WTC11 (cell line): ENCODE results near the gene TIAM2. TPM values are rescaled to one million over a fixed set of nuclear protein-coding genes. Genes with fewer than 3 reads are reported as not detected.

ENCODE experiments used
- ATAC-seq: fragments of 200-7000 bp; cut with Tn5 transposase; 2 replicates; pipeline ENCODE4 v1.10.0; 2021; ENCODE audit warnings: mild to moderate bottlenecking, moderate library complexity
- CTCF ChIA-PET: fragments of 300-600 bp; sonication (Branson Sonifier 250); formaldehyde crosslinking; loops from one replicate; lab custom pipeline; 2021; ENCODE audit warnings: antibody characterized with exemption; lab: Charles Lee
- POLR2A ChIA-PET: fragments of 350-600 bp; sonication (Branson Sonifier 250); formaldehyde crosslinking; loops from one replicate; lab custom pipeline; 2021; ENCODE audit warnings: antibody characterized with exemption; lab: Charles Lee
- DNase-seq: peaks from one replicate; pipeline ENCODE4 v3.0.0; 2021; ENCODE audit warnings: low spot score
- H3K27ac Mint-ChIP-seq: 2 replicates; pipeline ENCODE4 v1.8.0; 2021; ENCODE audit warnings: mixed read lengths
- H3K27me3 Mint-ChIP-seq: 2 replicates; pipeline ENCODE4 v1.8.0; 2021; ENCODE audit warnings: low read depth, mild to moderate bottlenecking, moderate library complexity, mixed read lengths
- H3K36me3 Mint-ChIP-seq: 2 replicates; pipeline ENCODE4 v1.8.0; 2021; ENCODE audit warnings: mixed read lengths
- H3K4me1 Mint-ChIP-seq: 2 replicates; pipeline ENCODE4 v1.8.0; 2022; ENCODE audit warnings: mixed read lengths
- H3K4me3 Mint-ChIP-seq: 2 replicates; pipeline ENCODE4 v1.8.0; 2021; ENCODE audit warnings: mild to moderate bottlenecking, moderate library complexity, mixed read lengths
- H3K9me3 Mint-ChIP-seq: 2 replicates; pipeline ENCODE4 v1.8.0; 2021; ENCODE audit warnings: mixed read lengths
- ATF1 ChIP-seq: sonication (generic); formaldehyde crosslinking; IDR thresholded peaks from 2 replicates; pipeline ENCODE4 v1.8.1; 2023; ENCODE audit warnings: mild to moderate bottlenecking, moderate library complexity, missing genetic modification reagents
- CBFB ChIP-seq: sonication (generic); formaldehyde crosslinking; IDR thresholded peaks from 2 replicates; pipeline ENCODE4 v1.8.1; 2022; ENCODE audit warnings: mild to moderate bottlenecking, low read depth, missing genetic modification reagents
- ELF4 ChIP-seq: sonication (generic); formaldehyde crosslinking; IDR thresholded peaks from 2 replicates; pipeline ENCODE4 v1.8.1; 2022; ENCODE audit warnings: low read depth, mild to moderate bottlenecking, moderate library complexity, missing genetic modification reagents
- FOXK1 ChIP-seq: sonication (generic); formaldehyde crosslinking; IDR thresholded peaks from 2 replicates; pipeline ENCODE4 v1.8.0; 2022; ENCODE audit warnings: mild to moderate bottlenecking, moderate library complexity, missing genetic modification reagents
- GABPB1 ChIP-seq: sonication (generic); formaldehyde crosslinking; IDR thresholded peaks from 2 replicates; pipeline ENCODE4 v1.8.1; 2023; ENCODE audit warnings: mild to moderate bottlenecking, missing genetic modification reagents
- MXD4 ChIP-seq: fragments of 250-450 bp; sonication (Bioruptor Pico); IDR thresholded peaks from 2 replicates; pipeline ENCODE4 v1.8.0; 2021; ENCODE audit warnings: mild to moderate bottlenecking, moderate library complexity, borderline replicate concordance
- NFYB ChIP-seq: sonication (generic); formaldehyde crosslinking; conservative IDR thresholded peaks from 2 replicates; pipeline ENCODE4 v1.8.0; 2022; ENCODE audit warnings: low read depth, missing genetic modification reagents
- OVOL2 ChIP-seq: fragments of 250-450 bp; sonication (Bioruptor Pico); IDR thresholded peaks from 2 replicates; pipeline ENCODE4 v1.9.0; 2021; ENCODE audit warnings: mild to moderate bottlenecking, borderline replicate concordance
- SOX15 ChIP-seq: fragments of 250-450 bp; sonication (Bioruptor Pico); IDR thresholded peaks from 2 replicates; pipeline ENCODE4 v1.9.0; 2021; ENCODE audit warnings: mild to moderate bottlenecking
- TEAD1 ChIP-seq: sonication (generic); formaldehyde crosslinking; IDR thresholded peaks from 2 replicates; pipeline ENCODE4 v1.8.0; 2022; ENCODE audit warnings: mild to moderate bottlenecking, missing genetic modification reagents
- TP53 ChIP-seq: sonication (generic); formaldehyde crosslinking; IDR thresholded peaks from 2 replicates; pipeline ENCODE4 v1.8.1; 2023; ENCODE audit warnings: mild to moderate bottlenecking, missing genetic modification reagents
- ZNF219 ChIP-seq: sonication (generic); formaldehyde crosslinking; IDR thresholded peaks from 2 replicates; pipeline ENCODE4 v1.8.0; 2023; ENCODE audit warnings: missing genetic modification reagents, mild to moderate bottlenecking, borderline replicate concordance
- ZNF396 ChIP-seq: fragments of 250-450 bp; sonication (Bioruptor Pico); IDR thresholded peaks from 2 replicates; pipeline ENCODE4 v1.8.0; 2021; ENCODE audit warnings: mild to moderate bottlenecking, moderate library complexity, borderline replicate concordance
- total RNA-seq: library from RNA; stranded (reverse); gene quantifications from 3 replicates; pipeline ENCODE4 v1.2.3, GENCODE V29; 2021
- TF ChIP-seq, protein P1 (sequence below): sonication (generic); formaldehyde crosslinking; IDR thresholded peaks from 2 replicates; pipeline ENCODE4 v1.8.1; 2022; ENCODE audit warnings: low read depth, mild to moderate bottlenecking, moderate library complexity, missing genetic modification reagents, borderline replicate concordance
- TF ChIP-seq, protein P2 (sequence below): sonication (generic); formaldehyde crosslinking; IDR thresholded peaks from 2 replicates; pipeline ENCODE4 v1.8.1; 2023; ENCODE audit warnings: mild to moderate bottlenecking, missing genetic modification reagents
- TF ChIP-seq, protein P3 (sequence below): sonication (generic); formaldehyde crosslinking; IDR thresholded peaks from 2 replicates; pipeline ENCODE4 v1.8.1; 2022; ENCODE audit warnings: missing genetic modification reagents, borderline replicate concordance
- TF ChIP-seq, protein P4 (sequence below): fragments of 250-450 bp; sonication (Bioruptor Pico); IDR thresholded peaks from 2 replicates; pipeline ENCODE4 v1.8.0; 2021; ENCODE audit warnings: mild to moderate bottlenecking
- TF ChIP-seq, protein P5 (sequence below): sonication (generic); formaldehyde crosslinking; conservative IDR thresholded peaks from 2 replicates; pipeline ENCODE4 v1.8.1; 2023; ENCODE audit warnings: mild to moderate bottlenecking, low read depth, missing genetic modification reagents, moderate library complexity
- TF ChIP-seq, protein P6 (sequence below): fragments of 250-450 bp; sonication (Bioruptor Pico); IDR thresholded peaks from 2 replicates; pipeline ENCODE4 v1.9.0; 2021; ENCODE audit warnings: mild to moderate bottlenecking
- TF ChIP-seq, protein P7 (sequence below): sonication (generic); formaldehyde crosslinking; IDR thresholded peaks from 2 replicates; pipeline ENCODE4 v1.8.1; 2023; ENCODE audit warnings: mild to moderate bottlenecking, missing genetic modification reagents, borderline replicate concordance

Gene TIAM2
- total RNA-seq, 1 experiment from 2014 or later: 15.1 TPM

DNA sequence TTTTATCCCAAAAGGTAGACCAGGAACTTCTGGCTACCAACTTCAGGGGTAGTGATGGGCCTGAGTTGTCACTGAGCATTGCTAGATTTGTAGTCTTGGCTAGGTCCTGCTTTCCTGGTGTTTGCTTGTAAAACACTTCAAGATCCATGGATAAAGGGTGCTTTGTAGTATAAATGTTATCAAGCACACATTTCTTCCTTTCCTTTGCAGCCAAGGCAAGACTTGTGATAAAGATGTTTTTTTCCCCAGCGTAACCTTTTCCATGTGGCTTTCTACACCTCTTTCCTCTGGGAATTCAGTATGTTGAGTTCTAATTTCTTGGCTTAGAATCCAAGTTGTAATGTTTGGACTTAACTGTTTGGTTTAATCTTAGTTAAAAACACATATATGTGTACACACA lies 145.9 kb downstream of the TIAM2 start (continued):
- TF ChIP-seq TP53 (CRISPR knock-in tag): no peak
- no peak for TF ChIP-seq ZNF396 (CRISPR knock-in tag)
- TF ChIP-seq CBFB: no peak
- TF ChIP-seq, protein P1, sequence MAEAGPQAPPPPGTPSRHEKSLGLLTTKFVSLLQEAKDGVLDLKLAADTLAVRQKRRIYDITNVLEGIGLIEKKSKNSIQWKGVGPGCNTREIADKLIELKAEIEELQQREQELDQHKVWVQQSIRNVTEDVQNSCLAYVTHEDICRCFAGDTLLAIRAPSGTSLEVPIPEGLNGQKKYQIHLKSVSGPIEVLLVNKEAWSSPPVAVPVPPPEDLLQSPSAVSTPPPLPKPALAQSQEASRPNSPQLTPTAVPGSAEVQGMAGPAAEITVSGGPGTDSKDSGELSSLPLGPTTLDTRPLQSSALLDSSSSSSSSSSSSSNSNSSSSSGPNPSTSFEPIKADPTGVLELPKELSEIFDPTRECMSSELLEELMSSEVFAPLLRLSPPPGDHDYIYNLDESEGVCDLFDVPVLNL (CRISPR knock-in tag): no peak
- no peak for TF ChIP-seq ELF4
- no peak for TF ChIP-seq OVOL2 (CRISPR knock-in tag)
- TF ChIP-seq, protein P2, sequence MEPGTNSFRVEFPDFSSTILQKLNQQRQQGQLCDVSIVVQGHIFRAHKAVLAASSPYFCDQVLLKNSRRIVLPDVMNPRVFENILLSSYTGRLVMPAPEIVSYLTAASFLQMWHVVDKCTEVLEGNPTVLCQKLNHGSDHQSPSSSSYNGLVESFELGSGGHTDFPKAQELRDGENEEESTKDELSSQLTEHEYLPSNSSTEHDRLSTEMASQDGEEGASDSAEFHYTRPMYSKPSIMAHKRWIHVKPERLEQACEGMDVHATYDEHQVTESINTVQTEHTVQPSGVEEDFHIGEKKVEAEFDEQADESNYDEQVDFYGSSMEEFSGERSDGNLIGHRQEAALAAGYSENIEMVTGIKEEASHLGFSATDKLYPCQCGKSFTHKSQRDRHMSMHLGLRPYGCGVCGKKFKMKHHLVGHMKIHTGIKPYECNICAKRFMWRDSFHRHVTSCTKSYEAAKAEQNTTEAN (CRISPR knock-in tag): no peak
- TF ChIP-seq, protein P3, sequence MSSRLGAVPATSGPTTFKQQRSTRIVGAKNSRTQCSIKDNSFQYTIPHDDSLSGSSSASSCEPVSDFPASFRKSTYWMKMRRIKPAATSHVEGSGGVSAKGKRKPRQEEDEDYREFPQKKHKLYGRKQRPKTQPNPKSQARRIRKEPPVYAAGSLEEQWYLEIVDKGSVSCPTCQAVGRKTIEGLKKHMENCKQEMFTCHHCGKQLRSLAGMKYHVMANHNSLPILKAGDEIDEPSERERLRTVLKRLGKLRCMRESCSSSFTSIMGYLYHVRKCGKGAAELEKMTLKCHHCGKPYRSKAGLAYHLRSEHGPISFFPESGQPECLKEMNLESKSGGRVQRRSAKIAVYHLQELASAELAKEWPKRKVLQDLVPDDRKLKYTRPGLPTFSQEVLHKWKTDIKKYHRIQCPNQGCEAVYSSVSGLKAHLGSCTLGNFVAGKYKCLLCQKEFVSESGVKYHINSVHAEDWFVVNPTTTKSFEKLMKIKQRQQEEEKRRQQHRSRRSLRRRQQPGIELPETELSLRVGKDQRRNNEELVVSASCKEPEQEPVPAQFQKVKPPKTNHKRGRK (CRISPR knock-in tag): no peak
- TF ChIP-seq, protein P4, sequence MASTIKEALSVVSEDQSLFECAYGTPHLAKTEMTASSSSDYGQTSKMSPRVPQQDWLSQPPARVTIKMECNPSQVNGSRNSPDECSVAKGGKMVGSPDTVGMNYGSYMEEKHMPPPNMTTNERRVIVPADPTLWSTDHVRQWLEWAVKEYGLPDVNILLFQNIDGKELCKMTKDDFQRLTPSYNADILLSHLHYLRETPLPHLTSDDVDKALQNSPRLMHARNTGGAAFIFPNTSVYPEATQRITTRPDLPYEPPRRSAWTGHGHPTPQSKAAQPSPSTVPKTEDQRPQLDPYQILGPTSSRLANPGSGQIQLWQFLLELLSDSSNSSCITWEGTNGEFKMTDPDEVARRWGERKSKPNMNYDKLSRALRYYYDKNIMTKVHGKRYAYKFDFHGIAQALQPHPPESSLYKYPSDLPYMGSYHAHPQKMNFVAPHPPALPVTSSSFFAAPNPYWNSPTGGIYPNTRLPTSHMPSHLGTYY (CRISPR knock-in tag): no peak
- TF ChIP-seq, protein P5, sequence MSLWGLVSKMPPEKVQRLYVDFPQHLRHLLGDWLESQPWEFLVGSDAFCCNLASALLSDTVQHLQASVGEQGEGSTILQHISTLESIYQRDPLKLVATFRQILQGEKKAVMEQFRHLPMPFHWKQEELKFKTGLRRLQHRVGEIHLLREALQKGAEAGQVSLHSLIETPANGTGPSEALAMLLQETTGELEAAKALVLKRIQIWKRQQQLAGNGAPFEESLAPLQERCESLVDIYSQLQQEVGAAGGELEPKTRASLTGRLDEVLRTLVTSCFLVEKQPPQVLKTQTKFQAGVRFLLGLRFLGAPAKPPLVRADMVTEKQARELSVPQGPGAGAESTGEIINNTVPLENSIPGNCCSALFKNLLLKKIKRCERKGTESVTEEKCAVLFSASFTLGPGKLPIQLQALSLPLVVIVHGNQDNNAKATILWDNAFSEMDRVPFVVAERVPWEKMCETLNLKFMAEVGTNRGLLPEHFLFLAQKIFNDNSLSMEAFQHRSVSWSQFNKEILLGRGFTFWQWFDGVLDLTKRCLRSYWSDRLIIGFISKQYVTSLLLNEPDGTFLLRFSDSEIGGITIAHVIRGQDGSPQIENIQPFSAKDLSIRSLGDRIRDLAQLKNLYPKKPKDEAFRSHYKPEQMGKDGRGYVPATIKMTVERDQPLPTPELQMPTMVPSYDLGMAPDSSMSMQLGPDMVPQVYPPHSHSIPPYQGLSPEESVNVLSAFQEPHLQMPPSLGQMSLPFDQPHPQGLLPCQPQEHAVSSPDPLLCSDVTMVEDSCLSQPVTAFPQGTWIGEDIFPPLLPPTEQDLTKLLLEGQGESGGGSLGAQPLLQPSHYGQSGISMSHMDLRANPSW (CRISPR knock-in tag): no peak

DNA sequence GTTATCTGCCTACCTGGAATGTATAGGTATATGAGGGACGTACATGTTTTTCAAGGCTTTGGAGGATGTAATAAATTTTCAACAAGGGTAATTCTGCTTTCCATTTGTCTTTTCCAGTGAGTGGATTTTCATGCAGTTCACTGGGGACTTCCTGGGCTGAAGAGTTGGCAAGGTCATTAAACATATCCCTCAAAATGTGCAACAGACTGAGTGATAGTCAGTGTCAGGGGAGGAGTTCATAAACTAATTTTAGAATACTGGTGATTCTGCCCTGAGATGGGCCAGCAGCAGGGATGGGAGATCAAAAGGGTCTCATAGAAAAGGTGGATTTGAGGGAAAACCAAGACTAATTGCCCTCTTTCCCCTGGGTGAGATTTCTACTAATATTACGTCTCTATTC lies 146.4 kb downstream of the TIAM2 start:
- ATAC-seq (no peak), DNase-seq (no peak)
- POLR2A ChIA-PET: no interaction called here
- Mint-ChIP-seq H3K36me3 (peaks cover 25% of the 10 kb centered on the region; the same call in 1 of the 2 replicates), H3K4me1 (peaks cover 54% of the 10 kb centered on the region), H3K27ac (no peak overlapping the region), H3K4me3 (no peak overlapping the region), H3K27me3 (no peaks in the 10 kb centered on the region), H3K9me3 (no peaks in the 10 kb centered on the region)
- CTCF ChIA-PET: no interaction called here
- TF ChIP-seq, protein P6, sequence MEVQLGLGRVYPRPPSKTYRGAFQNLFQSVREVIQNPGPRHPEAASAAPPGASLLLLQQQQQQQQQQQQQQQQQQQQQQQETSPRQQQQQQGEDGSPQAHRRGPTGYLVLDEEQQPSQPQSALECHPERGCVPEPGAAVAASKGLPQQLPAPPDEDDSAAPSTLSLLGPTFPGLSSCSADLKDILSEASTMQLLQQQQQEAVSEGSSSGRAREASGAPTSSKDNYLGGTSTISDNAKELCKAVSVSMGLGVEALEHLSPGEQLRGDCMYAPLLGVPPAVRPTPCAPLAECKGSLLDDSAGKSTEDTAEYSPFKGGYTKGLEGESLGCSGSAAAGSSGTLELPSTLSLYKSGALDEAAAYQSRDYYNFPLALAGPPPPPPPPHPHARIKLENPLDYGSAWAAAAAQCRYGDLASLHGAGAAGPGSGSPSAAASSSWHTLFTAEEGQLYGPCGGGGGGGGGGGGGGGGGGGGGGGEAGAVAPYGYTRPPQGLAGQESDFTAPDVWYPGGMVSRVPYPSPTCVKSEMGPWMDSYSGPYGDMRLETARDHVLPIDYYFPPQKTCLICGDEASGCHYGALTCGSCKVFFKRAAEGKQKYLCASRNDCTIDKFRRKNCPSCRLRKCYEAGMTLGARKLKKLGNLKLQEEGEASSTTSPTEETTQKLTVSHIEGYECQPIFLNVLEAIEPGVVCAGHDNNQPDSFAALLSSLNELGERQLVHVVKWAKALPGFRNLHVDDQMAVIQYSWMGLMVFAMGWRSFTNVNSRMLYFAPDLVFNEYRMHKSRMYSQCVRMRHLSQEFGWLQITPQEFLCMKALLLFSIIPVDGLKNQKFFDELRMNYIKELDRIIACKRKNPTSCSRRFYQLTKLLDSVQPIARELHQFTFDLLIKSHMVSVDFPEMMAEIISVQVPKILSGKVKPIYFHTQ: no peak
- TF ChIP-seq GABPB1 (CRISPR knock-in tag) (no peak), ATF1 (CRISPR knock-in tag) (no peak), MXD4 (CRISPR knock-in tag) (no peak), SOX15 (CRISPR knock-in tag) (no peak), TEAD1 (CRISPR knock-in tag) (no peak), ZNF219 (CRISPR knock-in tag) (no peak), OVOL2 (CRISPR knock-in tag) (no peak), NFYB (no peak), FOXK1 (CRISPR knock-in tag) (no peak)
- TF ChIP-seq, protein P7, sequence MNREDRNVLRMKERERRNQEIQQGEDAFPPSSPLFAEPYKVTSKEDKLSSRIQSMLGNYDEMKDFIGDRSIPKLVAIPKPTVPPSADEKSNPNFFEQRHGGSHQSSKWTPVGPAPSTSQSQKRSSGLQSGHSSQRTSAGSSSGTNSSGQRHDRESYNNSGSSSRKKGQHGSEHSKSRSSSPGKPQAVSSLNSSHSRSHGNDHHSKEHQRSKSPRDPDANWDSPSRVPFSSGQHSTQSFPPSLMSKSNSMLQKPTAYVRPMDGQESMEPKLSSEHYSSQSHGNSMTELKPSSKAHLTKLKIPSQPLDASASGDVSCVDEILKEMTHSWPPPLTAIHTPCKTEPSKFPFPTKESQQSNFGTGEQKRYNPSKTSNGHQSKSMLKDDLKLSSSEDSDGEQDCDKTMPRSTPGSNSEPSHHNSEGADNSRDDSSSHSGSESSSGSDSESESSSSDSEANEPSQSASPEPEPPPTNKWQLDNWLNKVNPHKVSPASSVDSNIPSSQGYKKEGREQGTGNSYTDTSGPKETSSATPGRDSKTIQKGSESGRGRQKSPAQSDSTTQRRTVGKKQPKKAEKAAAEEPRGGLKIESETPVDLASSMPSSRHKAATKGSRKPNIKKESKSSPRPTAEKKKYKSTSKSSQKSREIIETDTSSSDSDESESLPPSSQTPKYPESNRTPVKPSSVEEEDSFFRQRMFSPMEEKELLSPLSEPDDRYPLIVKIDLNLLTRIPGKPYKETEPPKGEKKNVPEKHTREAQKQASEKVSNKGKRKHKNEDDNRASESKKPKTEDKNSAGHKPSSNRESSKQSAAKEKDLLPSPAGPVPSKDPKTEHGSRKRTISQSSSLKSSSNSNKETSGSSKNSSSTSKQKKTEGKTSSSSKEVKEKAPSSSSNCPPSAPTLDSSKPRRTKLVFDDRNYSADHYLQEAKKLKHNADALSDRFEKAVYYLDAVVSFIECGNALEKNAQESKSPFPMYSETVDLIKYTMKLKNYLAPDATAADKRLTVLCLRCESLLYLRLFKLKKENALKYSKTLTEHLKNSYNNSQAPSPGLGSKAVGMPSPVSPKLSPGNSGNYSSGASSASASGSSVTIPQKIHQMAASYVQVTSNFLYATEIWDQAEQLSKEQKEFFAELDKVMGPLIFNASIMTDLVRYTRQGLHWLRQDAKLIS: no peak
- TF ChIP-seq, protein P1 (CRISPR knock-in tag): no peak
